GM12878 (cell line): ENCODE measurements around the gene RADIL. TPM values are rescaled to one million over a fixed set of nuclear protein-coding genes. Genes with fewer than 3 reads are reported as not detected.

Experiments used
- ATAC-seq: fragments of 200-7000 bp; cut with Tn5 transposase; 3 replicates; pipeline ENCODE4 v1.9.1; 2020; ENCODE audit warnings: mild to moderate bottlenecking, moderate library complexity
- BruUV-seq: library from RNA; stranded (reverse); fragments of 400-500 nt; replicated peaks from 2 replicates; lab custom pipeline; 2021; lab: Mats Ljungman, UMichigan
- CTCF ChIA-PET: fragments of 300-600 bp; sonication (Branson Sonifier 250); formaldehyde crosslinking; extraction: SDS; loops from one replicate; lab custom pipeline; 2021; ENCODE audit warnings: inconsistent platforms; lab: Yijun Ruan, JAX
- POLR2A ChIA-PET: fragments of 350-600 bp; formaldehyde crosslinking; extraction: SDS; loops from one replicate; lab custom pipeline; 2021; ENCODE audit warnings: inconsistent platforms; lab: Charles Lee
- RAD21 ChIA-PET: fragments of 300-600 bp; sonication (Branson Sonifier 250); formaldehyde crosslinking; loops from one replicate; lab custom pipeline; 2023; ENCODE audit warnings: antibody characterized with exemption; ENCODE audit not compliant: unreplicated experiment; lab: Charles Lee
- SMC1A ChIA-PET: fragments of 300-600 bp; sonication (Branson Sonifier 250); formaldehyde crosslinking; loops from one replicate; lab custom pipeline; 2023; ENCODE audit not compliant: unreplicated experiment, uncharacterized antibody; lab: Charles Lee
- DNase-seq: peaks from one replicate; pipeline ENCODE4 v3.0.0-alpha.2; 2011; ENCODE audit warnings: low read depth, low spot score
- FAIRE-seq: peaks from 3 replicates; lab custom pipeline; 2011; peaks lifted over from hg19 to GRCh38; lab: Jason Lieb, UNC
- H2AFZ ChIP-seq: 2 replicates; pipeline ENCODE4 v1.6.0; 2011; ENCODE audit warnings: low read depth, low read length, control low read depth; ENCODE audit not compliant: control insufficient read depth
- H3K27ac ChIP-seq: 2 replicates; pipeline ENCODE4 v1.5.1; 2011; ENCODE audit warnings: control low read depth; ENCODE audit not compliant: control insufficient read depth, insufficient read depth
- H3K27me3 ChIP-seq, 2 experiments: replicated peaks in 1 of 2; 2 replicates each; pipeline versions ENCODE4 v1.6.0 to v1.6.1; 2011; ENCODE audit warnings: low read length in 1 of 2; ENCODE audit not compliant: control insufficient read depth in 2 of 2, insufficient read depth in 2 of 2
- H3K36me3 ChIP-seq, 2 experiments: 2 replicates each; pipeline ENCODE4 v1.5.1; 2011; ENCODE audit warnings: low read length in 1 of 2; ENCODE audit not compliant: control insufficient read depth in 2 of 2, insufficient read depth in 2 of 2
- H3K4me1 ChIP-seq: 2 replicates; pipeline ENCODE4 v1.6.1; 2011; ENCODE audit warnings: mild to moderate bottlenecking, low read length, moderate library complexity, mixed read lengths; ENCODE audit not compliant: control insufficient read depth, insufficient read depth
- H3K4me2 ChIP-seq: 2 replicates; pipeline ENCODE4 v1.6.0; 2011; ENCODE audit warnings: control low read depth; ENCODE audit not compliant: control insufficient read depth, insufficient read depth
- H3K4me3 ChIP-seq: fragments of 200-600 bp; sonication (generic); 2 replicates; pipeline ENCODE4 v1.5.1; 2016
- H3K79me2 ChIP-seq: 2 replicates; pipeline ENCODE4 v1.6.0; 2011; ENCODE audit warnings: low read length; ENCODE audit not compliant: control insufficient read depth, insufficient read depth
- H3K9ac ChIP-seq: 2 replicates; pipeline ENCODE4 v1.8.0; 2011; ENCODE audit warnings: low read length, control low read depth, mixed read lengths; ENCODE audit not compliant: control insufficient read depth, insufficient read depth
- H3K9me3 ChIP-seq: replicated peaks from 3 replicates; pipeline ENCODE4 v1.5.1; 2011; ENCODE audit warnings: mild to moderate bottlenecking, low read length; ENCODE audit not compliant: control insufficient read depth, insufficient read depth
- H4K20me1 ChIP-seq: 2 replicates; pipeline ENCODE4 v1.6.0; 2011; ENCODE audit not compliant: control insufficient read depth, insufficient read depth
- CEBPB ChIP-seq, 2 experiments: fragments of 150-350 bp in 1 of 2; IDR thresholded peaks; 2 replicates each; pipeline ENCODE4 v1.6.1; 2012 to 2014; ENCODE audit warnings: low read depth in 2 of 2, low read length in 2 of 2, borderline replicate concordance in 1 of 2, inconsistent platforms in 1 of 2
- WGBS: methylation state at CpG from one replicate; pipeline ENCODE4 v1.1.6; 2016; ENCODE audit warnings: low lambda C conversion rate; ENCODE audit not compliant: insufficient replicate concordance, insufficient coverage; ENCODE audit errors: missing lambda C conversion rate; 5-methylcytosine and 5-hydroxymethylcytosine counted together
- in situ Hi-C: fragments of 300-500 bp; cut with MboI; formaldehyde crosslinking; loops from 9 replicates; pipeline ENCODE4 v1.14.3; 2018; ENCODE audit warnings: mixed read lengths
- intact Hi-C: fragments of 100-400 bp; cut with micrococcal nuclease; formaldehyde crosslinking; loops from one replicate; pipeline ENCODE4 v1.14.2; 2022; ENCODE audit not compliant: unreplicated experiment
- polyA plus RNA-seq, 11 experiments: library from polyadenylated mRNA; depleted of rRNA in 4 of 11; unstranded in 6 of 11; stranded (reverse) in 5 of 11; fragments of >200 nt; fragmentation: Nextera tagmentation in 4 of 11; fragmentation: Illumina TruSeq in 1 of 11; extraction: Ambion mirVana in 4 of 11; extraction: Trizol in 1 of 11; gene quantifications; 1 replicate in 1 of 11; 2 replicates in 10 of 11; pipeline versions ENCODE4 v1.2.1 to v1.2.3, GENCODE V29; 2011 to 2016; ENCODE audit warnings: inconsistent platforms in 2 of 11, missing spikeins in 2 of 11, low read depth in 1 of 11
- total RNA-seq, 4 experiments: library from RNA; depleted of rRNA in 3 of 4; stranded (reverse); fragments of >200 nt in 3 of 4; fragmentation: Illumina TruSeq in 1 of 4; extraction: Trizol in 1 of 4; gene quantifications; 2 replicates each; pipeline versions ENCODE4 v1.2.1 to v1.2.3, GENCODE V29; 2013 to 2021
- TF ChIP-seq, protein P1 (sequence below): fragments of 450-650 bp; IDR thresholded peaks from 2 replicates; pipeline ENCODE4 v1.6.1; 2016; ENCODE audit warnings: mild to moderate bottlenecking, moderate library complexity, borderline replicate concordance
- TF ChIP-seq, protein P2 (sequence below): IDR thresholded peaks from 2 replicates; pipeline ENCODE4 v1.6.1; 2012; ENCODE audit warnings: low read depth, low read length, improper control_type of control experiment

RADIL gene
- total and polyA plus RNA-seq, 10 of the 15 experiments (the other 5 are each of a cell fraction or from before 2014, with no cell fraction given), result 0.05 to 0.06 TPM; not detected in 8

DNA sequence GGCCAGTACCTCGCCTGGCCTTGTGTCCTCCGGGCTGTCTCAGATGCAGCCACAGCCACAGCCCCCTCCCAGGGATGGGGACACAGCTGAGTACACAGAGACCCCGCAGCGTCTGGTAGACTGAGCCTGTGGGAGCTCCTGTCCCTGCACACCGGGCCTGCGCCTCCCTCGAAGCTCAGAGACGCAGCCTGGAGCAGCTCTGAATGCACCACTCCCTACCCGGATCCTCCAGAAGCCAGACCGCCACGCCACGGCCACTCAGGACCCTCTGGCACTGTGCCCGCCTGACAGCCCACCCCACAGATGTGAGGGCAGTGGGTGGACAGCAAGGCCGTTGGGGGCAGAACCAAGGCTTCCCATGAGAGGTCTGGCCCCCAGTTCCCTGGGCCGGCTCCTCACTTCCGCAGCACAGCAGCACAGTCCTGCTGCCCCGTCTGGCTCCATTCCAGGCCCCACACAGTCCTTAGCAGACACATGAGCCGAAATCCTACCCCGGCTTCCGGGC is 62.5 kb downstream of the RADIL start (continued):
- TF ChIP-seq, protein P1, sequence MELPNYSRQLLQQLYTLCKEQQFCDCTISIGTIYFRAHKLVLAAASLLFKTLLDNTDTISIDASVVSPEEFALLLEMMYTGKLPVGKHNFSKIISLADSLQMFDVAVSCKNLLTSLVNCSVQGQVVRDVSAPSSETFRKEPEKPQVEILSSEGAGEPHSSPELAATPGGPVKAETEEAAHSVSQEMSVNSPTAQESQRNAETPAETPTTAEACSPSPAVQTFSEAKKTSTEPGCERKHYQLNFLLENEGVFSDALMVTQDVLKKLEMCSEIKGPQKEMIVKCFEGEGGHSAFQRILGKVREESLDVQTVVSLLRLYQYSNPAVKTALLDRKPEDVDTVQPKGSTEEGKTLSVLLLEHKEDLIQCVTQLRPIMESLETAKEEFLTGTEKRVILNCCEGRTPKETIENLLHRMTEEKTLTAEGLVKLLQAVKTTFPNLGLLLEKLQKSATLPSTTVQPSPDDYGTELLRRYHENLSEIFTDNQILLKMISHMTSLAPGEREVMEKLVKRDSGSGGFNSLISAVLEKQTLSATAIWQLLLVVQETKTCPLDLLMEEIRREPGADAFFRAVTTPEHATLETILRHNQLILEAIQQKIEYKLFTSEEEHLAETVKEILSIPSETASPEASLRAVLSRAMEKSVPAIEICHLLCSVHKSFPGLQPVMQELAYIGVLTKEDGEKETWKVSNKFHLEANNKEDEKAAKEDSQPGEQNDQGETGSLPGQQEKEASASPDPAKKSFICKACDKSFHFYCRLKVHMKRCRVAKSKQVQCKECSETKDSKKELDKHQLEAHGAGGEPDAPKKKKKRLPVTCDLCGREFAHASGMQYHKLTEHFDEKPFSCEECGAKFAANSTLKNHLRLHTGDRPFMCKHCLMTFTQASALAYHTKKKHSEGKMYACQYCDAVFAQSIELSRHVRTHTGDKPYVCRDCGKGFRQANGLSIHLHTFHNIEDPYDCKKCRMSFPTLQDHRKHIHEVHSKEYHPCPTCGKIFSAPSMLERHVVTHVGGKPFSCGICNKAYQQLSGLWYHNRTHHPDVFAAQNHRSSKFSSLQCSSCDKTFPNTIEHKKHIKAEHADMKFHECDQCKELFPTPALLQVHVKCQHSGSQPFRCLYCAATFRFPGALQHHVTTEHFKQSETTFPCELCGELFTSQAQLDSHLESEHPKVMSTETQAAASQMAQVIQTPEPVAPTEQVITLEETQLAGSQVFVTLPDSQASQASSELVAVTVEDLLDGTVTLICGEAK, result no peak
- TF ChIP-seq, protein P2, sequence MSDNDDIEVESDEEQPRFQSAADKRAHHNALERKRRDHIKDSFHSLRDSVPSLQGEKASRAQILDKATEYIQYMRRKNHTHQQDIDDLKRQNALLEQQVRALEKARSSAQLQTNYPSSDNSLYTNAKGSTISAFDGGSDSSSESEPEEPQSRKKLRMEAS, result no peak

DNA sequence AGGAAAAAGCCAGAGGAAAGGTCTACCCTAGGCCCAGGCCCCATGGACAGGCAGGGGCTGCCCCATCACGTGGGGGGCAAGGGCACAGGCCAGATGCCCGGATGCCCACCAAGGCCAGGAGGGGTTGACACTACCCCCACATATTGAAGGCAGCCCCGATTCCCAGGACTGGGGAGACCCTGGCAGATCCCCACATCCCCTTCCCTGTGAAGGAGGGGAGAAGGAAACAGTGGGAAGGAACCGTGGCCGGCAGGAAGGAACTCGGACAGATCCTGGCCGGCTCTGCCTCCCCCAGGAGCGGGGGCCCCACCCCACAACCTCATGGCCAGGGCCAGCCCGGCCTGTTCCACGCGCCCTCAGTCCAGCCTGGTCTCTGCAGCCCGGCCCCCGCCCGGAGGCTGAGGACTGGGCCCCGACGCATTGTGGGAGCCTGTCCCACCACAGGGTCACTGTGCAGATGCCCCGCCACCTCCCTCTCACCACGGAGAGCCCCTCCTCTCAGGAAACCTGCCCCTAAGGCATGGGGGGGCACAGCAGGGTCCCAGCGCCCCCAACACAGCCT is 63.0 kb downstream of the RADIL start:
- Histone ChIP-seq H3K9me3 (no peaks in the 10 kb centered on the region), H3K4me1 (no peaks in the 10 kb centered on the region), H3K4me3 (no peak overlapping the region), H3K4me2 (no peak overlapping the region), H2AFZ (no peak overlapping the region), H3K27ac (no peak overlapping the region), H4K20me1 (no peaks in the 10 kb centered on the region), H3K79me2 (no peaks in the 10 kb centered on the region), H3K36me3 (no peaks in the 10 kb centered on the region), H3K27me3 (no peaks in the 10 kb centered on the region), H3K9ac (no peak overlapping the region)
- FAIRE-seq (no peak), DNase-seq (no peak), ATAC-seq (no peak)
- in situ Hi-C loops, result no loop called here
- RAD21 ChIA-PET, result no interaction called here
- CTCF ChIA-PET, result no interaction called here
- POLR2A ChIA-PET, result no interaction called here
- 49% methylated on average over 19 of the region's 19 CpGs for WGBS
- intact Hi-C loops, result loop anchor here (10.0 kb wide), 1 partner anchor 154 kb away; no protein-coding TSS in a partner anchor
- TF ChIP-seq CEBPB (IDR thresholded peaks at IDR 0.05; ENCODE audit: borderline replicate concordance in 1 of 2, low read depth in 2 of 2, low read length in 2 of 2), result no peak
- SMC1A ChIA-PET, result no interaction called here
- no TSS peak for BruUV-seq
